Mesothelial cell of epicardium (in vitro differentiated cells): ENCODE results near the gene RPN1. TPM values are rescaled to one million over a fixed set of nuclear protein-coding genes. Genes with fewer than 3 reads are reported as not detected.

Experiments used
- DNase-seq, 2 experiments: peaks; one replicate each; pipeline ENCODE4 v3.0.0; 2021; ENCODE audit warnings: low spot score in 2 of 2; ENCODE audit not compliant: unreplicated experiment in 2 of 2
- H3K27ac Mint-ChIP-seq: 2 replicates; pipeline ENCODE4 v1.8.0; 2021; ENCODE audit warnings: mixed read lengths
- H3K27me3 Mint-ChIP-seq: 2 replicates; pipeline ENCODE4 v1.8.0; 2021; ENCODE audit warnings: low read depth, mixed read lengths
- H3K36me3 Mint-ChIP-seq: 2 replicates; pipeline ENCODE4 v1.8.0; 2021; ENCODE audit warnings: mixed read lengths
- H3K4me1 Mint-ChIP-seq: 2 replicates; pipeline ENCODE4 v1.8.0; 2021; ENCODE audit warnings: mixed read lengths
- H3K4me3 Mint-ChIP-seq: 2 replicates; pipeline ENCODE4 v1.8.0; 2021; ENCODE audit warnings: mild to moderate bottlenecking, moderate library complexity, mixed read lengths
- H3K9me3 Mint-ChIP-seq: 2 replicates; pipeline ENCODE4 v1.8.0; 2021; ENCODE audit warnings: mixed read lengths
- total RNA-seq: library from RNA; stranded (reverse); gene quantifications from 3 replicates; pipeline ENCODE4 v1.2.1, GENCODE V29; 2021
- TF ChIP-seq, protein P1 (sequence below): fragments of 200-600 bp; sonication (generic); IDR thresholded peaks from one replicate; pipeline ENCODE4 v1.5.0; 2021; ENCODE audit warnings: antibody characterized with exemption; ENCODE audit not compliant: unreplicated experiment

Gene RPN1
- total RNA-seq, 1 donor from 2014 or later = 148 TPM

DNA sequence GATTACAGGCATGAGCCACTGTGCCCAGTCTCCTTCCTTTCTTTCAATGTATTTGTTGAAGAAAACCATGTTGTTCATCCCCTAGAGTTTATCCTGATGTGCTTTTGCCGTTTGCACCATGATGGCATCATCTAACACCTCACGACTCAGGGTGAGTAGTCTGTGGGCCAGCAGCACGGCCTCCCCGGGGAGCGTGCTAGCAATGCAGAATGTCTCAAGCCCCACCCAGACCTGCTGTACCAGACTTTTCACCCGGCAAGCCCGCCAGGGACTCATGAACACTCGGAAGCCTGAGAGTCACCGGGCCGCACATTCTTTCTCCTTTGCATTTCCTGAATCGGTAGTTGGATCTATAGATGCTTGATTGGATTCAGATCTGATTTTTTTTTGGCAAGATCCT lies 64.6 kb downstream of the RPN1 start:
- H3K27ac Mint-ChIP-seq = no peak overlapping the region
- H3K4me3 Mint-ChIP-seq = no peak overlapping the region
- H3K27me3 Mint-ChIP-seq = peaks cover 3% of the 10 kb centered on the region
- DNase-seq = no peak
- TF ChIP-seq, protein P1, sequence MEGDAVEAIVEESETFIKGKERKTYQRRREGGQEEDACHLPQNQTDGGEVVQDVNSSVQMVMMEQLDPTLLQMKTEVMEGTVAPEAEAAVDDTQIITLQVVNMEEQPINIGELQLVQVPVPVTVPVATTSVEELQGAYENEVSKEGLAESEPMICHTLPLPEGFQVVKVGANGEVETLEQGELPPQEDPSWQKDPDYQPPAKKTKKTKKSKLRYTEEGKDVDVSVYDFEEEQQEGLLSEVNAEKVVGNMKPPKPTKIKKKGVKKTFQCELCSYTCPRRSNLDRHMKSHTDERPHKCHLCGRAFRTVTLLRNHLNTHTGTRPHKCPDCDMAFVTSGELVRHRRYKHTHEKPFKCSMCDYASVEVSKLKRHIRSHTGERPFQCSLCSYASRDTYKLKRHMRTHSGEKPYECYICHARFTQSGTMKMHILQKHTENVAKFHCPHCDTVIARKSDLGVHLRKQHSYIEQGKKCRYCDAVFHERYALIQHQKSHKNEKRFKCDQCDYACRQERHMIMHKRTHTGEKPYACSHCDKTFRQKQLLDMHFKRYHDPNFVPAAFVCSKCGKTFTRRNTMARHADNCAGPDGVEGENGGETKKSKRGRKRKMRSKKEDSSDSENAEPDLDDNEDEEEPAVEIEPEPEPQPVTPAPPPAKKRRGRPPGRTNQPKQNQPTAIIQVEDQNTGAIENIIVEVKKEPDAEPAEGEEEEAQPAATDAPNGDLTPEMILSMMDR = no peak
- no peaks in the 10 kb centered on the region for H3K4me1 Mint-ChIP-seq
- peaks cover 2% of the 10 kb centered on the region for H3K36me3 Mint-ChIP-seq
- H3K9me3 Mint-ChIP-seq = peaks cover 14% of the 10 kb centered on the region

DNA sequence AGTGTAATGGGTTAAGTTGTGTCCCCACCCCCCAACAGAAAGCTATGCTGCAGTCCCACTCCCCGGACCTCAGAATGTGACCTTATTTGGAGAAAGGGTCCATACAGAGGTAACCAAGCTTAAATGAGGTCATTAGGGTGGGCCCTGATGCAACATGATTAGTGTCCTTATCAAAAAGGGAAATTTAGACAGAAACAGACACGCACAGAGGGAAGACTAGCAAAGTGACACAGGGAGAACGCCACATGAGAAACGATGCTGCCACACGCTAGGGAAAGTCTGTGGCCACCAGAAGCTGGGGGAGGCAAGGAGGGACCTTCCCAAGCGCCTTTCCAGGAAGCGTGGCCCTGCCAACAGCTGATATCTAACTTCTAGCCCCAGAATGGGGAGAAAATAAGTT lies 65.4 kb downstream of the RPN1 start:
- Mint-ChIP-seq H3K27ac (no peak overlapping the region), H3K27me3 (peaks cover 3% of the 10 kb centered on the region)

DNA sequence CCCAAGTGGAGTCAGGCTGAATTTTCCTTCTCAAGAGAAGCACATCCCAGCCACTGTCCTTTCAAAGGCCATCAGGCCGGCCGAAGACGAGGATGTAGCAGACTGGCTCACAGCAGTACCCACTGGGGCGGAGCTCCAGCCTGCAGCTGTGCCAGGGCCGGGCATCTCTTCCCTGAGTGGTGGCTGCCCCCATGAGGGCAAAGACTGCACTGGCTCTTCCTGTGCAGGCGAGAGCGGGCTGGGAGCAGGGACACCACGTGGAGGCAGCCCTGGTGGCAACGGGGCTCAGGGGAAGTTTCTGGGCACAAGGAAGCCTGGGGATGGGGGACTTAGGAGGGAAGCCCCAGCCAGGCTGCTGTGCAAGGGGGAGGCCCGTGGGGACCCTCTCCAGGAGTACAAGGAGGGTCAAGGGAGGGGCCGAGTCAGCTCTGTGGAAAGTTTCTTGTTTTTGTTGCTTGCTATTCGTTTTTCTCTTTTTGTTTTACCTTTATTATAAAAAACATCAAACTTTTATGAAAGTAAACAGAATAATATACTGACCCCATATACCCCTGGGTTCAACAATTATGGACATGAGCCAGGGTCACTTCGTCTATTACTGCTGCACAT lies 66.1 kb downstream of the RPN1 start:
- H3K4me3 Mint-ChIP-seq = no peak overlapping the region
- no peaks in the 10 kb centered on the region for H3K4me1 Mint-ChIP-seq
- TF ChIP-seq, protein P1 = peak; percentile 35
- H3K36me3 Mint-ChIP-seq = peaks cover 2% of the 10 kb centered on the region
- peak in 1 of 2 experiments; percentile 63 for DNase-seq
- peaks cover 8% of the 10 kb centered on the region for H3K9me3 Mint-ChIP-seq
- peaks cover 3% of the 10 kb centered on the region for H3K27me3 Mint-ChIP-seq
- H3K27ac Mint-ChIP-seq = no peak overlapping the region

More for the DNA sequence above, 65.4 kb downstream of the RPN1 start:
- TF ChIP-seq, protein P1 = no peak
- no peak overlapping the region for H3K4me3 Mint-ChIP-seq
- peaks cover 14% of the 10 kb centered on the region for H3K9me3 Mint-ChIP-seq
- no peaks in the 10 kb centered on the region for H3K4me1 Mint-ChIP-seq
- peaks cover 2% of the 10 kb centered on the region for H3K36me3 Mint-ChIP-seq
- no peak for DNase-seq

DNA sequence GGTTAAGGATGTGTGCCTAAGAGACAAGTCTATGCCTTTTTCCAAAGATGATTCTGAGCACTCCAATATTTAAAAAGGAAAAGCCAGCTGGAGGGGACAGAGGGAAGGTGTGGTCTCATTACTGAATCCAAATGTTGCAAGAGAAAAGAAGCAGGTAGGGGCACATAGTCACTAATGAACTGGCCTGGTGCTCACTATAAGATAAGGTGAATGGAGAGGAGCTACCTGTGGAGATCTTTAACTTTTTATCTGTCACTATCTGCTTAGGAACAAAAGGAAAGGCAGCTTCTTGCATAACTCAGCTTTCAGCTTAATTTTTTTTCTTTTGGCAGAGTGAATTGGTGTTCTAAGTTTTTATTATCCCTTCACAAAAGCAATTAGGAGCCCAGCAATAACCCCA lies 69.1 kb downstream of the RPN1 start:
- H3K4me1 Mint-ChIP-seq = no peaks in the 10 kb centered on the region
- H3K36me3 Mint-ChIP-seq = no peaks in the 10 kb centered on the region
- TF ChIP-seq, protein P1 = no peak
- H3K27me3 Mint-ChIP-seq = peaks cover 3% of the 10 kb centered on the region
- no peak overlapping the region for H3K4me3 Mint-ChIP-seq
- DNase-seq = no peak
- no peaks in the 10 kb centered on the region for H3K9me3 Mint-ChIP-seq
- no peak overlapping the region for H3K27ac Mint-ChIP-seq

DNA sequence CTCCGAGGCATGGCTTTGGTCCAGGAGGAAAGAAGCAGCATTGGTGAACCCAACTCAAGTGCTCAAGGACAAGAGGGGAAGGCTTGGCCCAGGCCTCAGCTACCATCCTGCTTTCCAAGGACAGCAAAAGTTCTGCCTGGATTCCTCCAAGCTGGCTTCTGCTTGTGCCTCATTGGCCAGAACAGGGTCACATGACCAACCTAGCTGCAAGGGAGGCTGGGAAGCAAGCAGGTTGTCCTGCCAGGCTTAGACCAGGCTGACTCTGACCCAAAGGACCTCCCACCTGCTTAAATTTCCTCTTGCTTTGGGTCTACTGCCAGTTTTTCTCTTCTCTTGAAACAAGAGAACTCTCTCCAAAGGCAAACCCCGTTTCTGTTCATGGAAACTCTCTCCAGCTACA lies 70.7 kb downstream of the RPN1 start:
- Mint-ChIP-seq H3K4me3 (no peak overlapping the region), H3K27ac (no peak overlapping the region), H3K4me1 (no peaks in the 10 kb centered on the region), H3K9me3 (no peaks in the 10 kb centered on the region), H3K36me3 (no peaks in the 10 kb centered on the region), H3K27me3 (peaks cover 5% of the 10 kb centered on the region)
- TF ChIP-seq, protein P1 = no peak
- DNase-seq = no peak

DNA sequence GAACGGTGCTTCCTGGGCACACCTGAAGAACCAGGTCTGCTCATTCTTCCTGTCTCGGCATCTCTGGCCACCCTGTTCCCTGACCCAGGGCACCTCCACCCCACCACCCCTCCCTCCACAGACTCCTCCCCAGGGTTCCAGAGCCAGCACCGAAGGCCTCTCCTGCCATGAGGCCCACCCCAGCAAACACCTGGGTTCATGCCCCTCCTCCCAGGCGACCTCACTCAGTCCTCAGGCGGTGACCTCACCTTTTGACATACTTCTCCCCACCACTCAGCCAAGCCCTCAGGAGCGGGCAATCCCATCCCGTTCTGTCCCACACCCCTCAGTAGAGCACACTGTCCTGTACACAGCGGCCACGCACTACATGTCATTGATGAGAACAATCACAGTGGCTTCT lies 72.3 kb downstream of the RPN1 start:
- no peak for DNase-seq
- no peak overlapping the region for H3K27ac Mint-ChIP-seq

More for the DNA sequence above, 72.3 kb downstream of the RPN1 start:
- no peak overlapping the region for H3K4me3 Mint-ChIP-seq
- no peaks in the 10 kb centered on the region for H3K4me1 Mint-ChIP-seq
- H3K9me3 Mint-ChIP-seq = no peaks in the 10 kb centered on the region
- no peaks in the 10 kb centered on the region for H3K36me3 Mint-ChIP-seq
- peaks cover 3% of the 10 kb centered on the region for H3K27me3 Mint-ChIP-seq
- TF ChIP-seq, protein P1 = no peak
